Measurements from ENCODE around the gene GSC2. TPM values are rescaled to one million over a fixed set of nuclear protein-coding genes. Genes with fewer than 3 reads are reported as not detected.

The GSC2 gene
- total and polyA plus RNA-seq, 2 of the 8 experiments (the other 6 are each of a cell fraction or from before 2014, with no cell fraction given), result 0.17 to 0.48 TPM

DNA sequence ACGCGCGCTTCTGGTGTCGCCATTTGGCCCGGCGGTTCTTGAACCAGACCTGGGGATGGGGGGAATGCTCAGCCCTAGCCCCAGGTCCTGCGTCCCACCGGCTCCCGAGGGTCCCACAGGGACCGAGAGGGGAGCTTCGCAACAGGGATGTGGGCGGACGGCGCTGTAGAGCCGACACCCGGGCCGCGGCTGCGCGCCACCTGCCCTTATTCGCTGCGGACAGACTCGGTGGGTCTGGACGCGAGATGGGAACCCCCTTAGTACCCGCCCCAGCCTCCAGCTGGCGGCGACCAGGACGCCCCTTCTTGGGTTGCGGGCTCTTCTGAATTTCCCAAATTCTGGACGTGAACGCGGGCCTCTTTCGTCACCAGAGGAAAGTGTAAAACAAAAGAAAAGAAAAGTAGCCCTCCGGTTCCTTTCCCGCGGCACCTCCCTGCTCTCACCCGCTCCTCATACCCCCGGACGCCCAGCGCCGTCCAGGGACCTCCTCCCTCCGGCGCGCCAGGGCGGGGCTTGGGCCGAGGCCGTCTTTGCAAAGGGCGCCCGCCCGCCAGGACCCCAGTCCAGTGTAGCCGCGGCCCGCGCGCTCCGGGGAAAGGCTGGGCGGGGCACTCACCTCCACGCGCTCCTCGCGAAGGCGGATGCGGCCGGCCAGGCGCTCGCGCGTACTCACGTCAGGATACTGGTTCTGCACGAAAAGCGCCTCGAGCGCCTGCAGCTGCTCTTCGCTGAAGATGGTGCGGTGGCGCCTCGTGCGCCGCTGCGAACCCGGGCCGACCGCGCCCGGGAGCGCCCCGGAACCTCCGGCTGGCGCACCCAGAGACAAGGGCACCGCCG, 827 bp downstream of the GSC2 start (continued):
- TF ChIP-seq, protein P1, sequence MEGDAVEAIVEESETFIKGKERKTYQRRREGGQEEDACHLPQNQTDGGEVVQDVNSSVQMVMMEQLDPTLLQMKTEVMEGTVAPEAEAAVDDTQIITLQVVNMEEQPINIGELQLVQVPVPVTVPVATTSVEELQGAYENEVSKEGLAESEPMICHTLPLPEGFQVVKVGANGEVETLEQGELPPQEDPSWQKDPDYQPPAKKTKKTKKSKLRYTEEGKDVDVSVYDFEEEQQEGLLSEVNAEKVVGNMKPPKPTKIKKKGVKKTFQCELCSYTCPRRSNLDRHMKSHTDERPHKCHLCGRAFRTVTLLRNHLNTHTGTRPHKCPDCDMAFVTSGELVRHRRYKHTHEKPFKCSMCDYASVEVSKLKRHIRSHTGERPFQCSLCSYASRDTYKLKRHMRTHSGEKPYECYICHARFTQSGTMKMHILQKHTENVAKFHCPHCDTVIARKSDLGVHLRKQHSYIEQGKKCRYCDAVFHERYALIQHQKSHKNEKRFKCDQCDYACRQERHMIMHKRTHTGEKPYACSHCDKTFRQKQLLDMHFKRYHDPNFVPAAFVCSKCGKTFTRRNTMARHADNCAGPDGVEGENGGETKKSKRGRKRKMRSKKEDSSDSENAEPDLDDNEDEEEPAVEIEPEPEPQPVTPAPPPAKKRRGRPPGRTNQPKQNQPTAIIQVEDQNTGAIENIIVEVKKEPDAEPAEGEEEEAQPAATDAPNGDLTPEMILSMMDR (IDR thresholded peaks at IDR 0.05; ENCODE audit: control extremely low read depth in 1 of 3, insufficient read depth in 1 of 3, low read depth in 1 of 3, low read length in 3 of 3), result no peak
- TF ChIP-seq KDM1A (IDR thresholded peaks at IDR 0.05; ENCODE audit: borderline replicate concordance, low read length) (no peak), SIX5 (IDR thresholded peaks at IDR 0.05; ENCODE audit: low read depth, low read length) (no peak), POU5F1 (IDR thresholded peaks at IDR 0.05; ENCODE audit: low read depth, low read length) (no peak), RAD21 (IDR thresholded peaks at IDR 0.05 in 1 of 2, conservative IDR thresholded peaks at IDR 0.05 in 1 of 2; ENCODE audit: low read depth in 2 of 2, low read length in 2 of 2) (no peak), GTF2F1 (IDR thresholded peaks at IDR 0.05; ENCODE audit: borderline replicate concordance, low read depth, low read length) (no peak), CHD1 (IDR thresholded peaks at IDR 0.05; ENCODE audit: low read depth, low read length) (no peak), KDM4A (IDR thresholded peaks at IDR 0.05; ENCODE audit: low read depth, low read length, severe bottlenecking) (peak; percentile 81), CHD2 (IDR thresholded peaks at IDR 0.05; ENCODE audit: low read length) (no peak), MAFK (IDR thresholded peaks at IDR 0.05; ENCODE audit: low read depth, low read length) (no peak), SP2 (IDR thresholded peaks at IDR 0.05; ENCODE audit: low read length) (no peak), EZH2 (IDR thresholded peaks at IDR 0.05; ENCODE audit: low read depth, low read length, severe bottlenecking) (peak; percentile 98)
- TF ChIP-seq, protein P2, sequence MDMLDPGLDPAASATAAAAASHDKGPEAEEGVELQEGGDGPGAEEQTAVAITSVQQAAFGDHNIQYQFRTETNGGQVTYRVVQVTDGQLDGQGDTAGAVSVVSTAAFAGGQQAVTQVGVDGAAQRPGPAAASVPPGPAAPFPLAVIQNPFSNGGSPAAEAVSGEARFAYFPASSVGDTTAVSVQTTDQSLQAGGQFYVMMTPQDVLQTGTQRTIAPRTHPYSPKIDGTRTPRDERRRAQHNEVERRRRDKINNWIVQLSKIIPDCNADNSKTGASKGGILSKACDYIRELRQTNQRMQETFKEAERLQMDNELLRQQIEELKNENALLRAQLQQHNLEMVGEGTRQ (IDR thresholded peaks at IDR 0.05; ENCODE audit: low read length), result no peak

All from H1 (cell line).